HCT116 (cell line): Measurements from ENCODE around the gene CKLF.

Experiments used
- EZH2phosphoT487 ChIP-seq: fragments of 200-600 bp; IDR thresholded peaks from 2 replicates; pipeline ENCODE4 v1.6.1; 2018; ENCODE audit warnings: antibody characterized with exemption, borderline replicate concordance
- POLR2A ChIP-seq: IDR thresholded peaks from 2 replicates; pipeline ENCODE4 v1.7.0; 2011; ENCODE audit warnings: borderline replicate concordance; ENCODE audit not compliant: insufficient read depth, insufficient read length; ENCODE audit errors: extremely low read depth
- POLR2AphosphoS5 ChIP-seq: IDR thresholded peaks from 2 replicates; pipeline ENCODE4 v1.6.1; 2011; ENCODE audit warnings: mild to moderate bottlenecking, low read depth, low read length, moderate library complexity

DNA sequence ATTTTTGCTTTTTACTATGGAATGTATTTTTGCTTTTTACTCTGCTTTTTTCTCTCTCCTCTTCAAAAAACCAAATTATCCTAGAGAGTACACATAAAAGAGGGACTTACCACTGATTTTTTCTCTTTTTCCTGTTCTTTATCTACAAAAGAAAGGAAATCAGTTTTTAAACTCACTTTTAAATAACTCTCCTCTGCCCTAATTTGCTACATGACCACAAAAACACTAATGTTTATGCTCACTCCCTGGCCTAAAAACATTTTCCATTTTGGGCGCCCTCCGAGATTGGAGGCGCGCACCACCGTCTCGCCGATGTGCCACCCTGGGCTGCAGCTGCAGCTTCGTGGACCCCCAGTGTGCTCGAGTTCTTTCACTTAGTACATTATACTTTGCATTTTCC, 3.5 kb upstream of the CKLF start:
- TF ChIP-seq POLR2AphosphoS5 (no peak), POLR2A (no peak), EZH2phosphoT487 (no peak)
